GM18505 (cell line): ENCODE data around the gene VAX1.

ENCODE experiments used
- ATAC-seq: cut with Tn5 transposase; IDR thresholded peaks from one replicate; pipeline ENCODE4 v1.9.1; 2021; ENCODE audit not compliant: unreplicated experiment
- POLR2A ChIP-seq: IDR thresholded peaks from 4 replicates; pipeline ENCODE4 v1.6.1; 2011; ENCODE audit warnings: borderline replicate concordance; ENCODE audit not compliant: insufficient read depth, insufficient read length; ENCODE audit errors: extremely low read depth

The VAX1 gene

GRCh38 chr10:117167789-117168674 lies 30.0 kb upstream of the VAX1 start:
- ATAC-seq: peak; percentile 88

GRCh38 chr10:117167346-117167788 lies 29.3 kb upstream of the VAX1 start:
- TF ChIP-seq POLR2A: no peak
- no peak for ATAC-seq

More at GRCh38 chr10:117167789-117168674, 30.0 kb upstream of the VAX1 start:
- no peak for TF ChIP-seq POLR2A

GRCh38 chr10:117166418-117167345 lies 28.6 kb upstream of the VAX1 start:
- no peak for ATAC-seq
- TF ChIP-seq POLR2A: no peak

- TF ChIP-seq POLR2A: no peak
- ATAC-seq: no peak
These were observed 27.7 kb upstream of the VAX1 start for GRCh38 chr10:117165538-117166417.

- no peak for ATAC-seq
- TF ChIP-seq POLR2A: no peak
These were observed 26.8 kb upstream of the VAX1 start for GRCh38 chr10:117164592-117165537.

GRCh38 chr10:117163954-117164548 lies 26.0 kb upstream of the VAX1 start:
- TF ChIP-seq POLR2A: no peak
- no peak for ATAC-seq

GRCh38 chr10:117163061-117163953 lies 25.2 kb upstream of the VAX1 start:
- no peak for ATAC-seq
- TF ChIP-seq POLR2A: no peak

GRCh38 chr10:117162093-117163060 lies 24.3 kb upstream of the VAX1 start:
- no peak for TF ChIP-seq POLR2A
- ATAC-seq: no peak

- no peak for TF ChIP-seq POLR2A
These were observed 23.4 kb upstream of the VAX1 start for GRCh38 chr10:117161386-117162033.

More at GRCh38 chr10:117161386-117162033, 23.4 kb upstream of the VAX1 start:
- no peak for ATAC-seq
